Mucosa of rectum (tissue), 2 donors: ENCODE measurements around the gene ANKH.

Experiments
- H3K27ac ChIP-seq, 2 donors: one replicate each; pipeline ENCODE4 v1.7.0; 2013; ENCODE audit warnings: inconsistent platforms in 2 of 2, low read depth in 2 of 2, low read length in 2 of 2
- H3K27me3 ChIP-seq, 2 donors: one replicate each; pipeline ENCODE4 v1.7.0; 2013; ENCODE audit warnings: low read length in 2 of 2; ENCODE audit not compliant: control insufficient read depth in 2 of 2, insufficient read depth in 2 of 2
- H3K36me3 ChIP-seq, 2 donors: one replicate each; pipeline ENCODE4 v1.7.0; 2013; ENCODE audit warnings: low read length in 2 of 2; ENCODE audit not compliant: control insufficient read depth in 2 of 2, insufficient read depth in 2 of 2
- H3K4me1 ChIP-seq, 2 donors: one replicate each; pipeline ENCODE4 v1.7.0; 2013; ENCODE audit warnings: low read length in 2 of 2, mild to moderate bottlenecking in 1 of 2; ENCODE audit not compliant: control insufficient read depth in 2 of 2, insufficient read depth in 2 of 2
- H3K4me3 ChIP-seq, 2 donors: one replicate each; pipeline ENCODE4 v1.7.0; 2013; ENCODE audit warnings: low read length in 2 of 2
- H3K9ac ChIP-seq, 2 donors: one replicate each; pipeline ENCODE4 v1.7.0; 2013; ENCODE audit warnings: low read length in 2 of 2, low read depth in 1 of 2, mild to moderate bottlenecking in 1 of 2
- H3K9me3 ChIP-seq, 2 donors: one replicate each; pipeline ENCODE4 v1.7.0; 2013; ENCODE audit warnings: low read length in 2 of 2; ENCODE audit not compliant: control insufficient read depth in 2 of 2
- donor health status: healthy.
- donor health status: Normal muscosa, but diverticular disease.

ANKH gene

DNA sequence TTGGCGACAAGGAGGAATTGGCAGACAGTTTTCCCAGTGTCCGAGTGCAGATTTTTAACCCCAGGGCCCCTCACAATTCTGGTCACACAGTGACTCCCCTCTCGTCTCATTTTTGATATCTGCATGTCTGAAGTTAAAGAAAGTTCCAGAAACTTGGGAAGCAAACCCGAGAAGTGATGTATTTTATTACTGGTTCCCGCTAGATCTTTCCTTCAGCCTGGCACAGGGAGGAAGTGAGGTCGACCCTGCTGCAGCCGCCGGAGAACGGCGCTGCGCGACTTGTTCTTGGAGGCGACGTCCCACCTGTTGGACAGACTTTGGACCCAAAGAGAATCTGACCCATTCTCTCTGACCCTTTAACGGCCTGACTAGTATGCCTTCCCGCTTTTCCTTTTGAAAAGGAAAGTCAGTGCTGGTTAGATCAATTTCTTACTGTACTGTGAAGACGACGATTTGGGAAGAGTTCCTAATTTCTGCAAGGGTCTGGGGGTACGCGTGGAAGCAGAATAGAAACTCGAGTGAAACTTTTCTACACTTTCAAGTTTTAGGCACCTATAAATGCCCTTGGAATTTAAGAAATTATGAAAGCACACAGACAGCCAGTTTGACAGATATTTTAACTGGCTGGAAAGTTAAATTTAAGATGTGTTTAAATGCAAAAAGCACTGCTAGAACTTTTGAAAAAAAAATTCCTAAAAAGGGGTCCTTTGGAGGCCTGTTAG is 206.3 kb downstream of the ANKH start:
- Histone ChIP-seq H3K36me3 (peaks cover 0 to 4% of the 10 kb centered on the region in 2 donors), H3K4me1 (peaks cover 23 to 27% of the 10 kb centered on the region in 2 donors), H3K9ac (peak overlapping the region; percentile 87 to 91), H3K9me3 (no peaks in the 10 kb centered on the region), H3K4me3 (peak overlapping the region; percentile 89 to 93), H3K27me3 (no peaks in the 10 kb centered on the region), H3K27ac (peak overlapping the region; percentile 94 to 95)

DNA sequence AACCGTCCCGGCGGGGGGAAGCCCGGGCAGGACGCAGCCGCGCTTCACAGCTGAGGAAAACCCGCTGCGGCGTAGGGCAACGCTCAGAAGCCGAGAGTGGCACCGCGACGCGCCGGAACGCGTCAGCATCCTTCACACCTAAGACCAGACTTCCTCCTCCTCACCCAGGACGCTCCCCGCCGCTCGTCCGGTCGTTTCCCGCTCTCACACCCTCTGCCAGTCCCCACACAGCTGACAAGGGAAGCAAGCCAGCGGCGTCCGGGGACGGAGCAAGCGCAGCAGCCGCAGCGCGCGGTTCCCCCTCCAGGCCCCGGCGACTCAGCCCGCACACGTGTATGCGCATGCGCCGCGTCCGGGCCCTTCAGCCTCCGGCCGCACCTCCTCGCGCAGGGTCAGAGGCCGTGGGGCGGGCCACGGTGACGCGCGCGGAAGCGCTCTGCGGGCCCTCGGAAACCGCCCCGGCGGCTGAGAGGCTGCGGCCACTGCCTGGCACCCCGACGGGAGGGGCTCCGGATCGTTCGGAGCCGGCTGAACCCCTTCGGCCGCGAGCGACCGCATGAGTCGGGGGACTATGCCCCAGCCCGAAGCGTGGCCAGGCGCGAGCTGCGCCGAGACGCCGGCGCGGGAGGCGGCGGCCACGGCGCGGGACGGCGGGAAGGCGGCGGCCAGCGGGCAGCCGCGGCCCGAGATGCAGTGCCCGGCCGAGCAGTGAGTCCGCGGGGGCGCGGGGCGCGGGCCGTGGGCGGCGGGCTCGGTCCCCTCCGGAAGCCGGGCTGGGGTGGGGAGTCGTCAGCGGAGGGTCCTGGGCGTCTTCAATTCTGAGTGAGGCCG is 207.1 kb downstream of the ANKH start, which contains the start of gene OTULIN:
TSS of gene OTULIN (plus strand) at position 449 of the 831 bp plus-strand sequence. CDS start at position 557, 108 bp downstream.
- H3K27me3 ChIP-seq: no peaks in the 10 kb centered on the region
- H3K36me3 ChIP-seq: peaks cover 0 to 4% of the 10 kb centered on the region in 2 donors
- H3K9ac ChIP-seq: peak within 1 kb of the TSS; percentile 87 to 91
- peaks cover 23 to 27% of the 10 kb centered on the region in 2 donors for H3K4me1 ChIP-seq
- peak within 1 kb of the TSS; percentile 89 to 93 for H3K4me3 ChIP-seq
- H3K9me3 ChIP-seq: no peaks in the 10 kb centered on the region
- H3K27ac ChIP-seq: peak within 1 kb of the TSS; percentile 94 to 95

DNA sequence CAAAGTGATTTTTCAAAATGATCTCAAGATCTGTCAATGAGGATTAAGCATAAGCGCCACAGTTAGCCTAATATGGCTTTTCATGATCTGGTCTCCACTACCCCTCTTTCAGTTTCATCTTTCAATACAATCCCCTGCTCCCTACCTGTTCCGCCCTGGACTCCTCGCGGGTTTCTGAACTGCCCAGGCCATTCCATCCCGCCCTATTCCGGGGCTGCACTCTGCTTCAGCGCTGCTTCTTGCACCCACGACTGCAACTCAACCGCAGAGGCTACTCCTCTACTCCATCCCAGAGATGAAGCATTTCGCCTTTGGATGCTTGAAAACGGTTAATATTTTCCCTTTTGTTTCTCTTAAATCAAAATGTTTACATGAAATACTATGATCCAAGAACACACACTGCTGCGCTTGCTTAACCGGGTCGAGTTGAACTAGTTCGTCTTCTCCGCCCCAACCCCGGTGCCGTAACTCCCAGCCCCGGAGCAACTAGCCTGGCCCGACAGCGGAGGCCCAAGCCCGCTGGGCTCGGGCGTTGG is 207.8 kb downstream of the ANKH start:
- no peaks in the 10 kb centered on the region for H3K9me3 ChIP-seq
- no peaks in the 10 kb centered on the region for H3K27me3 ChIP-seq
- H3K4me1 ChIP-seq: peaks cover 23 to 27% of the 10 kb centered on the region in 2 donors
- peak overlapping the region; percentile 94 to 95 for H3K27ac ChIP-seq
- H3K4me3 ChIP-seq: peak overlapping the region; percentile 89 to 93
- peaks cover 0 to 4% of the 10 kb centered on the region in 2 donors for H3K36me3 ChIP-seq
- H3K9ac ChIP-seq: peak overlapping the region; percentile 87 to 91

DNA sequence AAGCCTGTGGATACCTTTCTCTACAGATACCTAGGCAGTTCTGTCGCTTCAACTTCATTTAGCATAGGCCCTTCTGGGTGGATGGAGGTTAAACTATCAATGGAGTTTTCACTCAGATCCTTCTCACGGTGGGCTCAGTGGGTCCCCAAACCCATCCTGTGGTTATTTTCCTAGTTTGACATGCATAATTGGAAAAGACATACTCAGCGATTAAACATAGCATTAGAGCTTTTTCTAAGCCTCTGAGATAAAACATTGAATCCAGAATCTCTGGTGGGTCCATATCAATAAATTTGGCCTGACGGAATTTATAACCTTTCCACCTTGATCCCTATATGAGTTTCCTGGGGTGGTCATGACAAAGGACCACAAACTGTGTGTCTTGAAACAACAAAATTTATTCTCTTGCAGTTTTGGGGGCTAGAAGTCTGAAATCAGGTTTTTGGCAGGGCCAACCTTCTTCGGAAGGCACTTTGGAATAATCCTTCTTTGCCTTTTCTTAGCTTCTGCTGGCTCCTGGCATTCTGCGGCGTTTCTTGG is 208.8 kb downstream of the ANKH start:
- H3K4me1 ChIP-seq: peaks cover 19 to 23% of the 10 kb centered on the region in 2 donors
- H3K27ac ChIP-seq: no peak overlapping the region
- no peaks in the 10 kb centered on the region for H3K27me3 ChIP-seq
- H3K9me3 ChIP-seq: no peaks in the 10 kb centered on the region
- no peak overlapping the region for H3K4me3 ChIP-seq
- H3K36me3 ChIP-seq: no peaks in the 10 kb centered on the region
- H3K9ac ChIP-seq: no peak overlapping the region

DNA sequence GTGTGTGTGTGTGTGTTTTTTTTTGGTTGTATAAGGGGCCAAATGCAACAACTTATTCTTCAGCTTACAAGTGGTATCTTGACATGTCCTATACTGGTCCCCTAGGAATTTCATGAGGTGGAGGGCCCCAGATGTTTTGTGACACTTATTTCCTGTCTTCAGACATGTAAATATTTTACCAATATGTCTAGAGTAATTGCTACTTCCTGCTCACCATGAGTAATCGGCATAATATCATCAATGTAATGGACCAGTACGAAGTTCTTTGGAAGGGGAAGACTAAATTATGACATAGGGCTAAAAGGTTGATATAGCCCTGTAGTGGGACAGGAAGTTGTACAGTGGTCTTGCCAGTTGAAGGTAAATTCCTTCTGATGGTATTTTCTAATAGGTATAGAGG is 210.7 kb downstream of the ANKH start:
- H3K27me3 ChIP-seq: no peaks in the 10 kb centered on the region
- H3K9ac ChIP-seq: no peak overlapping the region
- H3K9me3 ChIP-seq: no peaks in the 10 kb centered on the region
- H3K36me3 ChIP-seq: no peaks in the 10 kb centered on the region
- peaks cover 12 to 13% of the 10 kb centered on the region in 2 donors for H3K4me1 ChIP-seq
- H3K27ac ChIP-seq: no peak overlapping the region
- no peak overlapping the region for H3K4me3 ChIP-seq

DNA sequence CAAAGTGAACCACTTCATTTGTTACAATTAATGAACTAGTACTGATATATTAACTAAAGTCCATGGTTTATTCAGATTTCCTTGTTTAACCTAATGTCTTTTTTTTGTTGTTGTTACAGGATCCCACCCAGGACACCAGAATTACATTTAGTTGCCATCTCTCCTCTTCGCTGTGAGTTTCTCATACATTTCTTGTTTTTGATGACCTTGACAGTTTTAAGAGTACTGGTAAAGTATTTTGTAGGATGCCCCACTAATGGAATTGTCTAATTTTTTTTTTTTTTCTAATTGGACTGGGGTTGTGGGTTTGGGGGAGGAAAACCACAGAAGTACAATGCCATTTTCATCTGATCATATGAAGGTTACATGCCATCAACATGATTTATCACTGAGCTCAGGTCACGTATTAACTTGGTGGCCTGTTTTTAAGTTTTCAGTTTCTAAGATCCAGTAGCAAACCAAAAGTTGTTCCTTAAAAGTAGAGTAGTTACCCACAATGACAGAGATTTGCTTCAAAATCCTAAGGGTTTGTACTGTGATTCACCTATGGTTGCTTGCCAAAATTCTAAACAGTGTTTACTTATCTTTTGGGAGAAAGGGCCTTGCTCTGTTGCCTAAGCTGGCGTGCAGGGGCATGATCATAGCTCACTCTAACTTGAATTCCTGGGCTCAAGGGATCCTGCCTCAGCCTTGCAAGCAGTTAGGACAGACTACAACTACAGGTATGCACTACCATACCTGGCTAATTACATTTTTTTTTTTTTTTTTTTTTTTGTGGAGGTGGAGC is 211.6 kb downstream of the ANKH start:
- Histone ChIP-seq H3K27me3 (no peaks in the 10 kb centered on the region), H3K36me3 (no peaks in the 10 kb centered on the region), H3K4me1 (peaks cover 5 to 6% of the 10 kb centered on the region in 2 donors), H3K9ac (no peak overlapping the region), H3K27ac (no peak overlapping the region), H3K4me3 (no peak overlapping the region), H3K9me3 (no peaks in the 10 kb centered on the region)

DNA sequence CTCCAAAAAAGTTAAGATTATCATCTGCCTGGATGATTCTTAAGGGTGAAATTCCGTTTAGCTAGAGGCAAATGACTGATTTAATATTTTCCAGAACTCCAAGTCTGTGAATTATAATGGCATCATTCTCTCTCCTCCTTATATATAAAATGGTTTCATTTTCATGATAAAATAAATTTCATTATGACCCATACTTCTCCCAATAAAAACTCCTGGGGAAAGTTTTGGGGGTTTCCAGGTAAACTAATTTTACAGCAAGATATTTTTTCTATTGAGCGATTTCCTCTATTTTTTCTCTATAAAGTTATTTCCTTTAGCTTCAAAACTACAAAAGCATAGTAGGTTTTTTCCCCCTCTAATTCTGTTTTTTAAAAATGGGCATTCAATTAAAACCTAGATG is 214.7 kb downstream of the ANKH start:
- no peaks in the 10 kb centered on the region for H3K4me1 ChIP-seq
- H3K27ac ChIP-seq: no peak overlapping the region
- no peak overlapping the region for H3K9ac ChIP-seq
- no peaks in the 10 kb centered on the region for H3K36me3 ChIP-seq
- no peaks in the 10 kb centered on the region for H3K9me3 ChIP-seq
- H3K27me3 ChIP-seq: no peaks in the 10 kb centered on the region
- H3K4me3 ChIP-seq: no peak overlapping the region

DNA sequence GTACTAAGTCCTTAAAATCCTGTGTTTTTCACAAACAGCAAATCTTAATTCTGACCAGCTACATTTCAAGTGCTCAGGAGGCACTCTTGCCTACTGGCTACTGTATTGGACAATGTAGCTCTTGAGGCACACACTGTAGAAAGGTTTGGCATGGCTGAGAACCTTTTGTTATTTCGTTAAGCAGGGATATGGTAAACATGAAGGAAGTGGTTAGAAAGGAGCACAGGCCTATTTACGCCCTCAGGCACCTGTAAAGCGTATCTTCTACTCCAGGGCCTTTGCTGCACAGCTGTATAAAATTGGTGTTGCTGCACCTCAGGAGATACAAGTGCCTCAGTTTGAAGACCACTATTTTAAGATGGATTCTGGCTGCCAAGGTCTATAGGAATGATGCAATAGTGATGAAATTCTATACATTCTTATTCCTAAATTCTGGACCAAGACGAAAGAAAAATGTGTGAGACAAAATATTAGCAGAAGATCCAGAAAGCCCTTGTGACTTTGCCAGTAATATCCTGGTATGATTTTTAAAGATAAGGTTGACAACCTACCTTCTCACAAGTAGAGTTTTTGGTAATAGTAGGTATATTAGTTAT is 216.3 kb downstream of the ANKH start:
- no peaks in the 10 kb centered on the region for H3K36me3 ChIP-seq
- H3K4me1 ChIP-seq: no peaks in the 10 kb centered on the region
- no peak overlapping the region for H3K4me3 ChIP-seq
- H3K9me3 ChIP-seq: no peaks in the 10 kb centered on the region
- H3K9ac ChIP-seq: no peak overlapping the region
- H3K27me3 ChIP-seq: no peaks in the 10 kb centered on the region
- no peak overlapping the region for H3K27ac ChIP-seq
